Stomach smooth muscle (tissue), 2 donors: ENCODE measurements around the gene CSAG1.
"Not testable (repeated sequence)": the region's sequence is repeated elsewhere in the genome, so short reads cannot be mapped to it uniquely, and the experiment has no call there.

ENCODE experiments used
- H3K27ac ChIP-seq: one replicate; pipeline ENCODE4 v1.7.0; 2013; ENCODE audit warnings: mild to moderate bottlenecking, low read length, inconsistent platforms
- H3K27me3 ChIP-seq, 2 donors: one replicate each; pipeline ENCODE4 v1.7.0; 2013; ENCODE audit warnings: low read length in 2 of 2; ENCODE audit not compliant: insufficient read depth in 2 of 2, control insufficient read depth in 1 of 2
- H3K36me3 ChIP-seq, 2 donors: one replicate each; pipeline ENCODE4 v1.7.0; 2013; ENCODE audit warnings: low read length in 2 of 2; ENCODE audit not compliant: control insufficient read depth in 2 of 2, insufficient read depth in 2 of 2
- H3K4me1 ChIP-seq: one replicate; pipeline ENCODE4 v1.7.0; 2013; ENCODE audit warnings: low read length; ENCODE audit not compliant: control insufficient read depth, insufficient read depth
- H3K4me3 ChIP-seq, 2 donors: one replicate each; pipeline ENCODE4 v1.7.0; 2013; ENCODE audit warnings: low read length in 2 of 2
- H3K9ac ChIP-seq, 2 donors: one replicate each; pipeline ENCODE4 v1.7.0; 2013; ENCODE audit warnings: low read length in 2 of 2, mild to moderate bottlenecking in 1 of 2
- H3K9me3 ChIP-seq, 2 donors: one replicate each; pipeline ENCODE4 v1.7.0; 2013; ENCODE audit warnings: low read length in 2 of 2; ENCODE audit not compliant: control insufficient read depth in 2 of 2
- donor health status: healthy.
- donor health status: Pancreatic carcinoma.

CSAG1 gene

GRCh38 chrX:152735860-152736511 lies 2.5 kb upstream of the CSAG1 start:
- H3K36me3 ChIP-seq: no peaks in the 10 kb centered on the region
- H3K9ac ChIP-seq: no peak overlapping the region
- no peaks in the 10 kb centered on the region for H3K9me3 ChIP-seq
- no peak overlapping the region for H3K4me3 ChIP-seq
- no peak overlapping the region for H3K27ac ChIP-seq
- peaks cover 0 to 2% of the 10 kb centered on the region in 2 donors for H3K27me3 ChIP-seq
- no peaks in the 10 kb centered on the region for H3K4me1 ChIP-seq

GRCh38 chrX:152735101-152735500 lies 1.6 kb upstream of the CSAG1 start:
- no peaks in the 10 kb centered on the region for H3K9me3 ChIP-seq
- no peak overlapping the region for H3K4me3 ChIP-seq
- no peak overlapping the region for H3K9ac ChIP-seq
- no peaks in the 10 kb centered on the region for H3K4me1 ChIP-seq
- no peaks in the 10 kb centered on the region for H3K36me3 ChIP-seq
- peaks cover 0 to 2% of the 10 kb centered on the region in 2 donors for H3K27me3 ChIP-seq
- no peak overlapping the region for H3K27ac ChIP-seq

- not testable (repeated sequence) for H3K27ac ChIP-seq, H3K9me3 ChIP-seq, H3K4me1 ChIP-seq, H3K36me3 ChIP-seq, H3K4me3 ChIP-seq, H3K27me3 ChIP-seq, H3K9ac ChIP-seq
These were observed 780 bp upstream of the CSAG1 start for GRCh38 chrX:152734143-152734858.

GRCh38 chrX:152725409-152725808 lies 8.1 kb downstream of the CSAG1 start:
- Histone ChIP-seq H3K36me3 (no peaks in the 10 kb centered on the region), H3K27ac (no peak overlapping the region), H3K9me3 (no peaks in the 10 kb centered on the region), H3K9ac (no peak overlapping the region), H3K4me3 (no peak overlapping the region), H3K4me1 (no peaks in the 10 kb centered on the region), H3K27me3 (no peaks in the 10 kb centered on the region)

- H3K4me1 ChIP-seq, H3K9ac ChIP-seq, H3K27me3 ChIP-seq, H3K27ac ChIP-seq, H3K4me3 ChIP-seq, H3K9me3 ChIP-seq, H3K36me3 ChIP-seq: not testable (repeated sequence)
These were observed 19.4 kb downstream of the CSAG1 start, which contains the start of gene MAGEA2B for GRCh38 chrX:152713815-152714787. Gene MAGEA2B (plus strand): TSS chrX:152714628. CDS start chrX:152717107, 2,479 bp downstream.

- not testable (repeated sequence) for H3K9me3 ChIP-seq, H3K27me3 ChIP-seq, H3K27ac ChIP-seq, H3K4me3 ChIP-seq, H3K36me3 ChIP-seq, H3K9ac ChIP-seq, H3K4me1 ChIP-seq
These were observed 20.3 kb downstream of the CSAG1 start for GRCh38 chrX:152713195-152713594.

GRCh38 chrX:152709173-152709572 lies 24.3 kb downstream of the CSAG1 start, which contains the start of gene CSAG2:
Gene CSAG2 (minus strand): TSS chrX:152709273. CDS start chrX:152709112, 161 bp downstream.
- H3K9me3 ChIP-seq, H3K9ac ChIP-seq, H3K36me3 ChIP-seq, H3K4me1 ChIP-seq, H3K4me3 ChIP-seq, H3K27me3 ChIP-seq, H3K27ac ChIP-seq: not testable (repeated sequence)

- not testable (repeated sequence) for H3K9me3 ChIP-seq, H3K36me3 ChIP-seq, H3K9ac ChIP-seq, H3K27ac ChIP-seq, H3K27me3 ChIP-seq, H3K4me1 ChIP-seq, H3K4me3 ChIP-seq
These were observed 27.0 kb downstream of the CSAG1 start for GRCh38 chrX:152706500-152706899.

- H3K4me1 ChIP-seq, H3K27me3 ChIP-seq, H3K27ac ChIP-seq, H3K9ac ChIP-seq, H3K9me3 ChIP-seq, H3K4me3 ChIP-seq, H3K36me3 ChIP-seq: not testable (repeated sequence)
These were observed 33.1 kb downstream of the CSAG1 start for GRCh38 chrX:152700390-152700789.

- not testable (repeated sequence) for H3K9me3 ChIP-seq, H3K4me3 ChIP-seq, H3K9ac ChIP-seq, H3K4me1 ChIP-seq, H3K27me3 ChIP-seq, H3K27ac ChIP-seq, H3K36me3 ChIP-seq
These were observed 35.3 kb downstream of the CSAG1 start, which contains the start of gene MAGEA3 for GRCh38 chrX:152697952-152698931. Gene MAGEA3 (plus strand): TSS chrX:152698794. CDS start chrX:152700833, 2,039 bp downstream.
